HCT116 (cell line): ENCODE results near the gene SLC8A2. TPM values are rescaled to one million over a fixed set of nuclear protein-coding genes. Genes with fewer than 3 reads are reported as not detected.

Experiments
- ATAC-seq: fragments of 200-7000 bp; cut with Tn5 transposase; 2 replicates; pipeline ENCODE4 v1.9.1; 2020; ENCODE audit warnings: mild to moderate bottlenecking, moderate library complexity
- BruUV-seq: library from RNA; stranded (reverse); fragments of 400-500 nt; replicated peaks from 2 replicates; lab custom pipeline; 2021; lab: Mats Ljungman, UMichigan
- CTCF ChIA-PET: fragments of 300-600 bp; sonication (Branson Sonifier 250); formaldehyde crosslinking; loops from one replicate; lab custom pipeline; 2021; ENCODE audit warnings: antibody characterized with exemption; lab: Charles Lee
- POLR2A ChIA-PET: fragments of 300-600, 350-600 bp; sonication (Branson Sonifier 250); formaldehyde crosslinking; loops from one replicate; lab custom pipeline; 2021; ENCODE audit warnings: antibody characterized with exemption; lab: Charles Lee
- RAD21 ChIA-PET, 2 experiments: fragments of 300-600 bp; sonication (Branson Sonifier 250); formaldehyde crosslinking; loops; one replicate each; lab custom pipeline; 2023; ENCODE audit warnings: low total read pairs in 2 of 2; ENCODE audit not compliant: uncharacterized antibody in 2 of 2, unreplicated experiment in 2 of 2, low non-redundant PET in 1 of 2; lab: Charles Lee
- DNase-seq: peaks from one replicate; pipeline ENCODE4 v3.0.0-alpha.2; 2010; ENCODE audit warnings: low read depth, low spot score
- H2AFZ ChIP-seq: fragments of 200-600 bp; shearing (Covaris generic), sonication (generic); 2 replicates; pipeline ENCODE4 v1.6.1; 2017; ENCODE audit warnings: low read depth, mixed run types, mixed read lengths, antibody characterized with exemption, low read length; ENCODE audit not compliant: poor library complexity, severe bottlenecking
- H3K27ac ChIP-seq: 2 replicates; pipeline ENCODE4 v1.5.1; 2012; ENCODE audit warnings: low read depth, low read length
- H3K27me3 ChIP-seq: fragments of 200-600 bp; sonication (generic); 2 replicates; pipeline ENCODE4 v1.6.1; 2016; ENCODE audit warnings: mixed run types, low read length, mixed read lengths; ENCODE audit not compliant: insufficient read depth
- H3K36me3 ChIP-seq, 2 experiments: fragments of 200-500 bp in 1 of 2; fragments of 200-600 bp in 1 of 2; sonication (Bioruptor generic) in 1 of 2; sonication (generic) in 1 of 2; 2 replicates each; pipeline versions ENCODE4 v1.5.1 to v1.6.1; 2014 to 2016; ENCODE audit warnings: low read length in 2 of 2, inconsistent platforms in 1 of 2, mixed read lengths in 1 of 2, mixed run types in 1 of 2; ENCODE audit not compliant: insufficient read depth in 2 of 2, control insufficient read depth in 1 of 2
- H3K4me1 ChIP-seq, 2 experiments: fragments of 200-600 bp in 1 of 2; sonication (generic) in 1 of 2; 2 replicates each; pipeline versions ENCODE4 v1.5.1 to v1.6.1; 2012 to 2017; ENCODE audit warnings: low read length in 2 of 2, inconsistent platforms in 1 of 2, mild to moderate bottlenecking in 1 of 2, mixed read lengths in 1 of 2, mixed run types in 1 of 2, moderate library complexity in 1 of 2; ENCODE audit not compliant: insufficient read depth in 2 of 2, control insufficient read depth in 1 of 2
- H3K4me2 ChIP-seq: fragments of 200-600 bp; sonication (generic); 2 replicates; pipeline ENCODE4 v1.6.1; 2017; ENCODE audit warnings: mixed run types, low read length, mixed read lengths
- H3K4me3 ChIP-seq, 2 experiments: fragments of 200-600 bp in 1 of 2; sonication (generic) in 1 of 2; replicated peaks in 1 of 2; 2 replicates each; pipeline ENCODE4 v1.5.1; 2011 to 2016; ENCODE audit warnings: low read length in 2 of 2, control low read depth in 1 of 2, low read depth in 1 of 2, mild to moderate bottlenecking in 1 of 2, mixed read lengths in 1 of 2, mixed run types in 1 of 2
- H3K79me2 ChIP-seq: fragments of 200-600 bp; sonication (generic); 2 replicates; pipeline ENCODE4 v1.6.1; 2017; ENCODE audit warnings: mild to moderate bottlenecking, mixed run types, low read length, moderate library complexity, mixed read lengths; ENCODE audit not compliant: insufficient read depth
- H3K9ac ChIP-seq: fragments of 200-600 bp; sonication (generic); 2 replicates; pipeline ENCODE4 v1.6.1; 2016; ENCODE audit warnings: low read length, mixed read lengths
- H3K9me2 ChIP-seq: fragments of 200-600 bp; sonication (generic), shearing (Covaris generic); 2 replicates; pipeline ENCODE4 v1.6.1; 2017; ENCODE audit warnings: mixed run types, mild to moderate bottlenecking, moderate library complexity; ENCODE audit not compliant: insufficient read depth
- H3K9me3 ChIP-seq, 2 experiments: fragments of 200-500 bp in 1 of 2; fragments of 200-600 bp in 1 of 2; sonication (Bioruptor generic) in 1 of 2; sonication (generic) in 1 of 2; 2 replicates each; pipeline ENCODE4 v1.6.1; 2014 to 2017; ENCODE audit warnings: low read length in 2 of 2, mixed read lengths in 2 of 2, inconsistent platforms in 1 of 2, low read depth in 1 of 2, mild to moderate bottlenecking in 1 of 2, mixed run types in 1 of 2, moderate library complexity in 1 of 2; ENCODE audit not compliant: control insufficient read depth in 1 of 2, insufficient read depth in 1 of 2
- H4K20me1 ChIP-seq: fragments of 200-600 bp; sonication (generic), shearing (Covaris generic); 2 replicates; pipeline ENCODE4 v1.6.1; 2017; ENCODE audit warnings: mixed run types, mild to moderate bottlenecking, moderate library complexity; ENCODE audit not compliant: insufficient read depth
- ATF3 ChIP-seq: IDR thresholded peaks from 2 replicates; pipeline ENCODE4 v1.6.1; 2012
- CEBPB ChIP-seq: IDR thresholded peaks from 2 replicates; pipeline ENCODE4 v1.6.1; 2012; ENCODE audit warnings: low read depth
- EGR1 ChIP-seq: IDR thresholded peaks from 2 replicates; pipeline ENCODE4 v1.6.1; 2012; ENCODE audit warnings: low read depth
- EZH2 ChIP-seq: fragments of 200-600 bp; sonication (generic); IDR thresholded peaks from 2 replicates; pipeline ENCODE4 v1.6.1; 2017; ENCODE audit warnings: antibody characterized with exemption, mixed run types
- EZH2phosphoT487 ChIP-seq: fragments of 200-600 bp; IDR thresholded peaks from 2 replicates; pipeline ENCODE4 v1.6.1; 2018; ENCODE audit warnings: antibody characterized with exemption, borderline replicate concordance
- JUND ChIP-seq: IDR thresholded peaks from 2 replicates; pipeline ENCODE4 v1.6.1; 2012
- MAX ChIP-seq: IDR thresholded peaks from 2 replicates; pipeline ENCODE4 v1.6.1; 2012
- POLR2A ChIP-seq: IDR thresholded peaks from 2 replicates; pipeline ENCODE4 v1.7.0; 2011; ENCODE audit warnings: borderline replicate concordance; ENCODE audit not compliant: insufficient read depth, insufficient read length; ENCODE audit errors: extremely low read depth
- RAD21 ChIP-seq: IDR thresholded peaks from 2 replicates; pipeline ENCODE4 v1.6.1; 2012; ENCODE audit warnings: low read depth, mild to moderate bottlenecking
- SIN3A ChIP-seq: IDR thresholded peaks from 2 replicates; pipeline ENCODE4 v1.6.1; 2012; ENCODE audit warnings: low read depth
- SRF ChIP-seq: IDR thresholded peaks from 2 replicates; pipeline ENCODE4 v1.6.1; 2012; ENCODE audit warnings: low read depth
- TCF7L2 ChIP-seq: IDR thresholded peaks from 2 replicates; pipeline ENCODE4 v1.7.0; 2011; ENCODE audit warnings: borderline replicate concordance, inconsistent platforms; ENCODE audit not compliant: insufficient read depth, insufficient read length; ENCODE audit errors: extremely low read depth
- YY1 ChIP-seq: IDR thresholded peaks from 2 replicates; pipeline ENCODE4 v1.6.1; 2011; ENCODE audit warnings: low read length, low read depth, moderate library complexity, mild to moderate bottlenecking; ENCODE audit not compliant: insufficient replicate concordance; ENCODE audit errors: extremely low read depth
- ZBTB33 ChIP-seq: IDR thresholded peaks from 2 replicates; pipeline ENCODE4 v1.6.1; 2011; ENCODE audit warnings: mild to moderate bottlenecking, low read length, moderate library complexity; ENCODE audit not compliant: insufficient replicate concordance; ENCODE audit errors: extremely low read depth
- ZNF274 ChIP-seq: fragments of 200-500 bp; sonication (Bioruptor generic); IDR thresholded peaks from 2 replicates; pipeline ENCODE4 v1.6.1; 2014; ENCODE audit warnings: mild to moderate bottlenecking, low read depth, low read length, inconsistent platforms
- intact Hi-C: fragments of 100-400 bp; cut with micrococcal nuclease; formaldehyde crosslinking; loops from 2 replicates; pipeline ENCODE4 v1.10.0; 2022
- total RNA-seq: library from RNA; stranded (reverse); gene quantifications from one replicate; pipeline ENCODE4 v1.2.1, GENCODE V29; 2021; ENCODE audit not compliant: unreplicated experiment

The SLC8A2 gene
- total RNA-seq, 1 experiment from 2014 or later = 0.98 TPM

GRCh38 chr19:47379381-47379938 lies 92.2 kb downstream of the SLC8A2 start:
- TF ChIP-seq YY1 (no peak), TCF7L2 (no peak), CEBPB (no peak), RAD21 (no peak), ATF3 (no peak), SRF (no peak), EZH2 (no peak), MAX (no peak), EZH2phosphoT487 (no peak), JUND (no peak), POLR2A (no peak), ZNF274 (no peak), EGR1 (no peak), SIN3A (no peak), ZBTB33 (no peak)
- Histone ChIP-seq H3K9me2 (no peaks in the 10 kb centered on the region), H3K27me3 (no peaks in the 10 kb centered on the region), H3K27ac (no peak overlapping the region), H2AFZ (no peak overlapping the region), H3K4me1 (0 out of 4 replicates have a peak, but pooled peaks cover 0 to 4% of the 10 kb centered on the region in 2 experiments), H3K79me2 (no peaks in the 10 kb centered on the region), H3K4me3 (no peak overlapping the region), H3K9me3 (no peaks in the 10 kb centered on the region), H3K9ac (no peak overlapping the region), H3K4me2 (no peak overlapping the region), H3K36me3 (peaks cover 19 to 38% of the 10 kb centered on the region in 2 experiments; a peak in 3 of 4 replicates), H4K20me1 (no peaks in the 10 kb centered on the region)
- no TSS peak for BruUV-seq
- RAD21 ChIA-PET = no interaction called here
- DNase-seq (no peak), ATAC-seq (no peak)
- CTCF ChIA-PET = no interaction called here
- POLR2A ChIA-PET = no interaction called here
- intact Hi-C loops = no loop called here
